Skeletal muscle tissue (tissue), 4 donors: ENCODE data around the gene F2. TPM values are rescaled to one million over a fixed set of nuclear protein-coding genes. Genes with fewer than 3 reads are reported as not detected.

Source experiments
- H3K27ac ChIP-seq: one replicate; pipeline ENCODE4 v1.7.0; 2013; ENCODE audit warnings: mild to moderate bottlenecking, low read depth, low read length, inconsistent platforms
- H3K27me3 ChIP-seq, 3 donors: one replicate each; pipeline ENCODE4 v1.7.0; 2013; ENCODE audit warnings: low read length in 3 of 3; ENCODE audit not compliant: control insufficient read depth in 3 of 3, insufficient read depth in 3 of 3
- H3K36me3 ChIP-seq, 3 donors: one replicate each; pipeline ENCODE4 v1.7.0; 2013; ENCODE audit warnings: low read length in 3 of 3; ENCODE audit not compliant: control insufficient read depth in 3 of 3, insufficient read depth in 3 of 3
- H3K4me1 ChIP-seq, 3 donors: one replicate each; pipeline ENCODE4 v1.7.0; 2013; ENCODE audit warnings: low read length in 3 of 3, mild to moderate bottlenecking in 3 of 3; ENCODE audit not compliant: control insufficient read depth in 3 of 3, insufficient read depth in 3 of 3
- H3K4me3 ChIP-seq, 3 donors: one replicate each; pipeline ENCODE4 v1.7.0; 2013; ENCODE audit warnings: low read length in 3 of 3
- H3K9ac ChIP-seq, 3 donors: one replicate each; pipeline ENCODE4 v1.7.0; 2013; ENCODE audit warnings: low read length in 3 of 3, mild to moderate bottlenecking in 3 of 3, moderate library complexity in 2 of 3, low read depth in 1 of 3
- H3K9me3 ChIP-seq, 3 donors: one replicate each; pipeline ENCODE4 v1.7.0; 2013; ENCODE audit warnings: low read length in 3 of 3; ENCODE audit not compliant: control insufficient read depth in 3 of 3
- total RNA-seq: library from RNA; depleted of rRNA; stranded (reverse); fragments of >200 nt; gene quantifications from one replicate; pipeline ENCODE4 v1.2.3, GENCODE V29; 2014
- donor health status: Osteomylitis.

F2 gene
- total RNA-seq, 1 donor from 2014 or later = 0.52 TPM

DNA sequence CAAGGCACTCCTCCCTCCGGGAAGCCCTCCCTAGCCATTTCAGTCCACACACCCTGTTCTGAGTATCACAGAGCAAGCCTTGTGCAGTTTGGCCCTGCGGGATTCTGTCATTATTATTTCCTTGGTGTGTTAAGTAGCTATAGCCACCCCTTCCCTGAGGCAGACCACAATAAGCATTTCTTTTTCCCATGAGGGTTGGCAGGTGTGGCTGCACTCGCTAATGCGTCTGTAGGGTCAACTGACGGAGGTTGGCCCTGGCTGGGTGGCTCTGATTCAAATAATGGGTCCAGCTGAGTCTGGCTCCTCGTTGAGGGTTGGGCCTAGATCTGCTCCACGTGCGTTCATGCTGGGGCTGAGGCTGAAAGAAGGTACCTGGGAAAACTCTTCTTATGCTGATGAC, 5.1 kb downstream of the F2 start:
- no peaks in the 10 kb centered on the region for H3K4me1 ChIP-seq
- no peaks in the 10 kb centered on the region for H3K27me3 ChIP-seq
- no peak overlapping the region for H3K27ac ChIP-seq
- H3K9me3 ChIP-seq = no peaks in the 10 kb centered on the region
- H3K4me3 ChIP-seq = no peak overlapping the region
- H3K36me3 ChIP-seq = no peaks in the 10 kb centered on the region
- H3K9ac ChIP-seq = no peak overlapping the region

DNA sequence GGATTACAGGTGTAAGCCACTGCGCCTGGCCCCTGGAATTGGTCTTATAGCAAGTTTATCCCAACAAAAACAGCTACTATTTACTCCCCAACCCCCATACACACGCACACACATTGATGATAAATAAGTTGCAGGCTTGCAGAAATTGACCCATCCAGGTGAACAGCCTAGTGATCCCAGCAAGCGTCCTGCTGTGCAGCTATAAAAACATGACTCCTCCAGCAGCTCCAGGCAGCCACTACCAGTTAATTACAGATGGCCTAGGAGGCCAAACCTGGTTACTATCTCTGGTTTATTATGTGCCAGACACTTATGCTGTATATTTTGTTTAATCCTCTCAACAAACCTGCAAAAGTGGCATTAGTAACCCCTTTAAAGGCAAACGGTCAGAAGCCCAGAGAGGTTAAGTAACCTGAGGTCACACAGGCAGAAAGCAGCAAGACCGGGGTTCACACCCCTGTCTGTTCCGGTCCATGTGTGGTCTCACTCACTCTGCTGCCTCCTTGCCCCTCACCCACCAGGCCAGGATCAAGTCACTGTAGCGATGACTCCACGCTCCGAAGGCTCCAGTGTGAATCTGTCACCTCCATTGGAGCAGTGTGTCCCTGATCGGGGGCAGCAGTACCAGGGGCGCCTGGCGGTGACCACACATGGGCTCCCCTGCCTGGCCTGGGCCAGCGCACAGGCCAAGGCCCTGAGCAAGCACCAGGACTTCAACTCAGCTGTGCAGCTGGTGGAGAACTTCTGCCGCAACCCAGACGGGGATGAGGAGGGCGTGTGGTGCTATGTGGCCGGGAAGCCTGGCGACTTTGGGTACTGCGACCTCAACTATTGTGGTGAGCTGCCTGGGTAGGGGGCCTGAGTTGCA, 6.6 kb downstream of the F2 start:
- Histone ChIP-seq H3K9ac (no peak overlapping the region), H3K4me1 (no peaks in the 10 kb centered on the region), H3K36me3 (no peaks in the 10 kb centered on the region), H3K27ac (no peak overlapping the region), H3K9me3 (no peaks in the 10 kb centered on the region), H3K4me3 (no peak overlapping the region), H3K27me3 (no peaks in the 10 kb centered on the region)

DNA sequence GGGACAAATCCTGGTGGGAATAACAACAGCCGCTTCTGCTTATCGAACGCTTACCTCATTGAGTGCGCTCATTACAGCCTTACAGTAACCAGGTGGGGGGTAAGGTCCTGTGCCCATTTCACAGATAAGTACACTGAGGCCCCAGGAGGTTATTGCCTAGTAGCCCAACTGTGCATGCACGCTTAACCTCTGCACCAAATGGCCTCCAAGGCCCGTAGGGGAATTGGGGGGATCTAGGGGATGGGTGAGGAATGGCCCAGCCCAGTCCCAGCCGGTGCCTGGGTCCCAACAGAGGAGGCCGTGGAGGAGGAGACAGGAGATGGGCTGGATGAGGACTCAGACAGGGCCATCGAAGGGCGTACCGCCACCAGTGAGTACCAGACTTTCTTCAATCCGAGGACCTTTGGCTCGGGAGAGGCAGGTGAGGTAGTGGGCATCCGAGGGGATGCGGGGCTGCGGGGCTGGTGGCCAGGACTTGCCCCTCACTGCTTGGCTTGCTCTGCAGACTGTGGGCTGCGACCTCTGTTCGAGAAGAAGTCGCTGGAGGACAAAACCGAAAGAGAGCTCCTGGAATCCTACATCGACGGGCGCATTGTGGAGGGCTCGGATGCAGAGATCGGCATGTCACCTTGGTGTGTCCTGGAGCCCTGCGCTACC, 7.3 kb downstream of the F2 start:
- Histone ChIP-seq H3K27ac (no peak overlapping the region), H3K36me3 (no peaks in the 10 kb centered on the region), H3K9ac (no peak overlapping the region), H3K27me3 (no peaks in the 10 kb centered on the region), H3K4me3 (no peak overlapping the region), H3K9me3 (no peaks in the 10 kb centered on the region), H3K4me1 (no peaks in the 10 kb centered on the region)

DNA sequence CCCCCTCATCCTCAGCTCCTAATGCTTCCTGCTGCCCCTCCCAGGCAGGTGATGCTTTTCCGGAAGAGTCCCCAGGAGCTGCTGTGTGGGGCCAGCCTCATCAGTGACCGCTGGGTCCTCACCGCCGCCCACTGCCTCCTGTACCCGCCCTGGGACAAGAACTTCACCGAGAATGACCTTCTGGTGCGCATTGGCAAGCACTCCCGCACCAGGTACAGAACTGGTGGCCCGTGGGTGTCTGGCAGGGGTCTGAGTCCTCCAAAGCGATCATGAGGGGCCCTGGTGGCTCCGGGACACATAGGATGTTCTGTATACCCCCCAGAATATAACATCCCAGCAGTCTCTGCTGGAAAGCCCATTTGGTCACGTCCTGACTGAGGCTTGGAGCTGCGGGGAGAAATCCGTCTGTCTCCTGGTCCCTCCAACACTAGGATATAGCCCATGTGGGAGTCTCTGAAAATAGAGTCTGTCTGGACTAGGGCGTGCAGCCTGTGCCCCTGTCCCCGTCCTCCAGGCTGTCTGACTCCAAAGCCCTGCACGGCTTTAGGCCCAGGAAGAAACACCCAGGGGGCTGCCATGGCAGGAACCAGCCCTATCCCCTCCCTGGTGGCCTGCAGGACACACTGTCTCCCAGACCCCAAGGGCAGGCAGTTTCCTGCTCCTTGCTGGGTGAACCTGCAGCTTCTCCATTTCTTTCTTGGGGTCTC, 9.1 kb downstream of the F2 start:
- no peak overlapping the region for H3K4me3 ChIP-seq
- H3K4me1 ChIP-seq = no peaks in the 10 kb centered on the region
- no peaks in the 10 kb centered on the region for H3K27me3 ChIP-seq
- no peak overlapping the region for H3K27ac ChIP-seq
- no peaks in the 10 kb centered on the region for H3K36me3 ChIP-seq
- no peak overlapping the region for H3K9ac ChIP-seq
- no peaks in the 10 kb centered on the region for H3K9me3 ChIP-seq

DNA sequence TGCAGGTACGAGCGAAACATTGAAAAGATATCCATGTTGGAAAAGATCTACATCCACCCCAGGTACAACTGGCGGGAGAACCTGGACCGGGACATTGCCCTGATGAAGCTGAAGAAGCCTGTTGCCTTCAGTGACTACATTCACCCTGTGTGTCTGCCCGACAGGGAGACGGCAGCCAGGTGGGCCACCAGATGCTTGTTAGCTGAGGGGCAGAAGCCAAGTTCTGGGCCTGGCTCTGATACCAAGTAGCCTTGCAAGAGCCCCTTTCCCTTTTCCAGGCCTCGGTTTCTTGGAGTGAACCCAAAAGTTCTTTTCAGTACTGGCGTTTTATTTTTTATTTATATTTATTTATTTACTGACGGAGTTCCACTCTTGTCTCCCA, 9.6 kb downstream of the F2 start:
- Histone ChIP-seq H3K27me3 (no peaks in the 10 kb centered on the region), H3K9me3 (no peaks in the 10 kb centered on the region), H3K4me1 (no peaks in the 10 kb centered on the region), H3K4me3 (no peak overlapping the region), H3K27ac (no peak overlapping the region), H3K9ac (no peak overlapping the region), H3K36me3 (no peaks in the 10 kb centered on the region)

DNA sequence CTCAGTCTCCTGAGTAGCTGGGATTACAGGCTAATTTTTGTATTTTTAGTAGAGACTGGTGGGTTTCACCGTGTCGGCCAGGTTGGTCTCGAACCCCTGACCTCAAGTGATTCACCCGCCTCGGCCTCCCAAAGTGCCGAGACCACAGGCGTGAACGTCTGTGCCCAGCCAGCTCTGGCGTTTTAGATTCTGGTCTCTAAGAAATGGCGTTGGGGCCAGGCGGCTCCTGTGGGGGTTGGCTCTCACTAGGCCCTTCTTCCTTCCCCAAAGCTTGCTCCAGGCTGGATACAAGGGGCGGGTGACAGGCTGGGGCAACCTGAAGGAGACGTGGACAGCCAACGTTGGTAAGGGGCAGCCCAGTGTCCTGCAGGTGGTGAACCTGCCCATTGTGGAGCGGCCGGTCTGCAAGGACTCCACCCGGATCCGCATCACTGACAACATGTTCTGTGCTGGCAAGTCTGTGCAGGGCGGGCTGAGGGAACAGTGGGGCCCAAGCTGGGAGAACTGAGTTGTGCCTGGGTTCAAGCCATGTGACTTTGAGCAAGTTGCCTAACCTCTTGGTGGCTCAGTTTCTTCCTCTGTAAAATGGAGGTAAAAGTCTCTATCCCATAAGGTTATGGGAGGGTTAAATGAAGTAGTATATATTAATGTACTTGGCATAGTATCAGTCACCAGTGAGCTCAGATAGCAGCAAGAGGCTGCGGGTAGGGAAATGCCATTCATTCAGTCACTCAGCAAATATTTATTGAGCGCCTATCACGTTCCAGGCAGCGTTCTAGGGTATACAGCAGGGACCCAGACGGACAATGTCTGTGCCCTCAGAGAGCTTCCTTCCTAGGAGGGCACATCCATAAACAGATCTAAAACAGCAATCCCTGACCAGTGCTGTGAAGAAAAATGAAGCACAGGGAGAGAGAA, 10.4 kb downstream of the F2 start:
- H3K27me3 ChIP-seq = no peaks in the 10 kb centered on the region

DNA sequence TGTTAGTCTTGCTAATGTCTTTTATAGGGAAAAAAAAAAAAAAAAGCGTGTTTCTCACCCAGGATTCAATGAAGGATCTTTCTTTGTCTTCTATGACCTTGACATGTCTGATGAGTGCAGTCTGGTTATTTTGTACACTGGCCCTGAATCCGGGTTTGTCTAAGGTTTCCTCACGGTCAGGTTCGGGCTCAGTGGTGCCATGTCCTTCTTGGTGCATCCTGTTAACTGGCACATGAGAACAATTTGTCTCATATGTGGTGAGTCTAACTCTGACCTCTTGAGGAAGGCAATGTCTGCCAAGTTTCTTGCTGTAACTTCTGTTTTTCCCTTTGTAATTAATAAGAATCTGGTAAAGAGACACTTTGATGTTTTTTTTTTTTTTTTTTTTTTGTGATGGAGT, 12.5 kb downstream of the F2 start:
- Histone ChIP-seq H3K4me3 (no peak overlapping the region), H3K27ac (no peak overlapping the region), H3K36me3 (no peaks in the 10 kb centered on the region), H3K9me3 (no peaks in the 10 kb centered on the region), H3K27me3 (no peaks in the 10 kb centered on the region), H3K4me1 (no peaks in the 10 kb centered on the region), H3K9ac (no peak overlapping the region)

More for the DNA sequence above, 10.4 kb downstream of the F2 start:
- H3K9me3 ChIP-seq = no peaks in the 10 kb centered on the region
- no peak overlapping the region for H3K27ac ChIP-seq
- no peaks in the 10 kb centered on the region for H3K36me3 ChIP-seq
- no peak overlapping the region for H3K9ac ChIP-seq
- no peaks in the 10 kb centered on the region for H3K4me1 ChIP-seq
- H3K4me3 ChIP-seq = no peak overlapping the region

DNA sequence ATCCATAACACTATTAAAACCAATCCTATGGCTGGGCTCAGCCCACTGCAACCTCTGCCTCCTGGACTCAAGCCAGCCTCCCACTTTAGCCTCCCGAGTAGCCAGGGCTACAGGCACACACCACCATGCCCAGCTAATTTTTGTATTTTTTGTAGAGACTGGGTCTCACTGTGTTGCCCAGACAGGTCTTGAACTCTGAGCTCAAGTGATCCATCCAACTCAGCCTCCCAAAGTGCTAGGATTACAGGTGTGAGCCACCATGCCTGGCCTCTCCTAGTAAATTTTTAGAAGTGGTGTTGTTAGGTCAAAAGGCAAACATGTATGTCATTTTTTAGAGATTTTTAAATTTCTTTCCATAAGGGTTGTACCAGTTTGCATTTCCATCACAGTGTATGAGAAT, 14.2 kb downstream of the F2 start:
- Histone ChIP-seq H3K4me3 (no peak overlapping the region), H3K36me3 (no peaks in the 10 kb centered on the region), H3K9ac (no peak overlapping the region), H3K9me3 (no peaks in the 10 kb centered on the region), H3K27me3 (no peaks in the 10 kb centered on the region), H3K4me1 (no peaks in the 10 kb centered on the region), H3K27ac (no peak overlapping the region)

DNA sequence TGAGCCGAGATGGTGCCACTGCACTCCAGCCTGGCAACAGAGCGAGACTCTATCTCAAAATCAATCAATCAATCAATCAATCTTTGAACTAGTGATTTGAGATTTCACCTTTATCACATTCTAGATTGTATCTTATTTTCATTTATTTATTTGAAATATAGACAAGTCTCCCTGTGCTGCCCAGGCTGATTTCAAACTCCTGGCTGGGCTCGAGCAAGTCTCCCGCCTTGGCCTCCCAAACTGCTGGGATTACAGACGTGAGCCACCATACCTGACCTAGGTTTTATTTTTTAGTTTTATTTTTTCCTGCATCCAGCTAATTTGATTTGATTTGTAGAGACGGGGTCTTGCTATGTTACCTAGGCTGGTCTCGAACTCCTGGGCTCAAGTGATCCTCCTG, 17.1 kb downstream of the F2 start:
- no peaks in the 10 kb centered on the region for H3K9me3 ChIP-seq
- no peaks in the 10 kb centered on the region for H3K27me3 ChIP-seq
- H3K9ac ChIP-seq = no peak overlapping the region
- peaks cover 0 to 2% (median 0%) of the 10 kb centered on the region in 3 donors for H3K36me3 ChIP-seq
- no peak overlapping the region for H3K4me3 ChIP-seq
- no peaks in the 10 kb centered on the region for H3K4me1 ChIP-seq
- no peak overlapping the region for H3K27ac ChIP-seq
